Left lung (tissue), 10 donors: ENCODE data around the gene NCR3LG1. TPM values are rescaled to one million over a fixed set of nuclear protein-coding genes. Genes with fewer than 3 reads are reported as not detected.

Experiments used
- ATAC-seq: fragments of 200-7000 bp; cut with Tn5 transposase; one replicate; pipeline ENCODE4 v1.9.1; 2020; ENCODE audit warnings: moderate library complexity
- DNase-seq, 4 donors: peaks; one replicate each; pipeline ENCODE4 v3.0.0-alpha.2; 2013 to 2020
- H3K27ac ChIP-seq, 2 donors: fragments of 200-600 bp; sonication (generic) in 1 of 2; one replicate each; pipeline versions ENCODE4 v1.5.0 to v1.8.0; 2020 to 2021
- H3K27me3 ChIP-seq, 2 donors: fragments of 200-600 bp; sonication (generic) in 1 of 2; one replicate each; pipeline versions ENCODE4 v1.5.0 to v1.8.0; 2020 to 2021
- H3K36me3 ChIP-seq, 2 donors: fragments of 200-600 bp; sonication (generic) in 1 of 2; one replicate each; pipeline versions ENCODE4 v1.5.0 to v1.8.0; 2020 to 2021
- H3K4me1 ChIP-seq, 2 donors: fragments of 200-600 bp; one replicate each; pipeline ENCODE4 v1.8.0; 2021
- H3K4me3 ChIP-seq, 2 donors: fragments of 200-600 bp; sonication (generic) in 1 of 2; one replicate each; pipeline versions ENCODE4 v1.5.0 to v1.8.0; 2020 to 2021; ENCODE audit warnings: mild to moderate bottlenecking in 1 of 2
- H3K9me3 ChIP-seq, 2 donors: fragments of 200-600 bp; sonication (generic) in 1 of 2; one replicate each; pipeline versions ENCODE4 v1.5.0 to v1.8.0; 2020 to 2021
- CTCF ChIP-seq, 2 donors: fragments of 200-600 bp; sonication (generic) in 1 of 2; IDR thresholded peaks; one replicate each; pipeline versions ENCODE4 v1.5.0 to v1.8.0; 2021; ENCODE audit warnings: antibody characterized with exemption in 2 of 2
- intact Hi-C, 2 donors: fragments of 100-400 bp; cut with DNase I; formaldehyde crosslinking; loops; one replicate each; pipeline versions ENCODE4 v1.11.2 to v1.14.2; 2022
- polyA plus RNA-seq, 6 donors: library from polyadenylated mRNA; unstranded; fragments of 120-200 nt; gene quantifications; one replicate each; pipeline ENCODE4 v1.2.1, GENCODE V29; 2013; ENCODE audit not compliant: insufficient read length in 6 of 6
- total RNA-seq, 2 donors: library from RNA; stranded (reverse); fragmentation: NEBNext Ultra II Directional; extraction: Animal tissue kit (Norgen Biotek cat#: 25700); gene quantifications; one replicate each; pipeline ENCODE4 v1.2.1, GENCODE V29; 2021
- donor health status: DM: no; HTN: yes; CAD: no.
- donor health status: DM: no; HTN: no; CAD: no.

Gene NCR3LG1
- total and polyA plus RNA-seq, 8 donors, result 0.63 to 9.8 (median 0.85) TPM

- peaks cover 11 to 14% of the 10 kb centered on the region in 2 donors for H3K4me1 ChIP-seq
These were observed 49.7 kb downstream of the NCR3LG1 start for GRCh38 chr11:17401316-17401715.

DNA sequence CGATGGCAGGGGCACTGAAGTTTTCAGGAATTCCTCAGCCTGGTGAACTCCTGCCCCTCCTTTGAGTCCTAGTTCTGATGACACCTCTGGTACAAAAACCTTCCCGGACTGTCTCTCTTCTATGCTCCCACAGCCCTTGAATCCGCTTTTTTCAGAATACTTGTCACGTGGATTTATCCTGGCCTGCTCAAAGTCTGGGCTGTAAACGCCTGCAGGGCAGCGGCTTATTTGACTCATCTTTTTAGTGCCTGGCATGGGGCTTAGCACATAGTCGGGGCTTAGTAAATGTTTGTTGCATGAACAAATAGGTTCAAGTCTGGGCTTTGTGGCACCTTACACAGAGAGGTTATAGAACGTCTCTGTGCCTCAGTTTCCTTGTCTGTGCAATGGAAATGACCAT, 50.2 kb downstream of the NCR3LG1 start:
- intact Hi-C loops, result no loop called here
- DNase-seq, result no peak
- Histone ChIP-seq H3K9me3 (no peaks in the 10 kb centered on the region), H3K4me3 (no peak overlapping the region), H3K27ac (no peak overlapping the region), H3K4me1 (peaks cover 16 to 17% of the 10 kb centered on the region in 2 donors), H3K27me3 (no peaks in the 10 kb centered on the region), H3K36me3 (no peaks in the 10 kb centered on the region)
- no peak for ATAC-seq
- TF ChIP-seq CTCF (IDR thresholded peaks at IDR 0.05), result no peak

More at GRCh38 chr11:17401316-17401715, 49.7 kb downstream of the NCR3LG1 start:
- no peaks in the 10 kb centered on the region for H3K9me3 ChIP-seq
- H3K27ac ChIP-seq, result no peak overlapping the region
- no peak overlapping the region for H3K4me3 ChIP-seq
- no peaks in the 10 kb centered on the region for H3K36me3 ChIP-seq
- TF ChIP-seq CTCF (IDR thresholded peaks at IDR 0.05), result no peak
- intact Hi-C loops, result no loop called here
- no peak for DNase-seq
- no peak for ATAC-seq
- H3K27me3 ChIP-seq, result no peaks in the 10 kb centered on the region

DNA sequence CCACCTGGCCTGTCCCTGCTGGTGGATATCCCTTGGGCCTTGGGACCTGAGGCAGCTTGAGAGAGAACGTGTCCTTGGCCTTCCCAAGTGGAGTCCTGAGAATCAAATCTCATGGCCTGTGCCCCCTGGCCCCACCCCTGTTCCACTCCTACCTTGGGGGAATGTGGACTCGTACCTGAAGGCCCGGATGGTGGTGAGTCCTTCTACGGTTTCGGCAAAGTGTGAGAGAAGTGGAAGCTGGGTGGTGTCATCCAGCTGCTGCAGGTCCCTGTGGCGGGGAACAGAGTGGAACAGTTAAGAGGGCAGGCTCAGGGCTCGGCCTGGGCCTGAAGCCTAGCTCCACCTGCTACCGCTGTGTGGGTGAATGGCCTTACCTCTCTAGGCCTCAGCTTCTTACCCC, 50.9 kb downstream of the NCR3LG1 start:
- H3K4me1 ChIP-seq, result peaks cover 16 to 18% of the 10 kb centered on the region in 2 donors
- H3K27ac ChIP-seq, result no peak overlapping the region
- intact Hi-C loops, result no loop called here
- H3K27me3 ChIP-seq, result no peaks in the 10 kb centered on the region
- no peaks in the 10 kb centered on the region for H3K36me3 ChIP-seq
- H3K9me3 ChIP-seq, result no peaks in the 10 kb centered on the region
- DNase-seq, result no peak
- TF ChIP-seq CTCF (IDR thresholded peaks at IDR 0.05), result no peak
- H3K4me3 ChIP-seq, result no peak overlapping the region
- ATAC-seq, result no peak

- DNase-seq (no peak), ATAC-seq (no peak)
- H3K36me3 ChIP-seq, result no peaks in the 10 kb centered on the region
- no peaks in the 10 kb centered on the region for H3K9me3 ChIP-seq
- intact Hi-C loops, result no loop called here
- no peak for TF ChIP-seq CTCF (IDR thresholded peaks at IDR 0.05)
- H3K4me3 ChIP-seq, result no peak overlapping the region
- no peak overlapping the region for H3K27ac ChIP-seq
- peaks cover 16 to 18% of the 10 kb centered on the region in 2 donors for H3K4me1 ChIP-seq
- H3K27me3 ChIP-seq, result no peaks in the 10 kb centered on the region
These were observed 52.6 kb downstream of the NCR3LG1 start for GRCh38 chr11:17403980-17404759.

DNA sequence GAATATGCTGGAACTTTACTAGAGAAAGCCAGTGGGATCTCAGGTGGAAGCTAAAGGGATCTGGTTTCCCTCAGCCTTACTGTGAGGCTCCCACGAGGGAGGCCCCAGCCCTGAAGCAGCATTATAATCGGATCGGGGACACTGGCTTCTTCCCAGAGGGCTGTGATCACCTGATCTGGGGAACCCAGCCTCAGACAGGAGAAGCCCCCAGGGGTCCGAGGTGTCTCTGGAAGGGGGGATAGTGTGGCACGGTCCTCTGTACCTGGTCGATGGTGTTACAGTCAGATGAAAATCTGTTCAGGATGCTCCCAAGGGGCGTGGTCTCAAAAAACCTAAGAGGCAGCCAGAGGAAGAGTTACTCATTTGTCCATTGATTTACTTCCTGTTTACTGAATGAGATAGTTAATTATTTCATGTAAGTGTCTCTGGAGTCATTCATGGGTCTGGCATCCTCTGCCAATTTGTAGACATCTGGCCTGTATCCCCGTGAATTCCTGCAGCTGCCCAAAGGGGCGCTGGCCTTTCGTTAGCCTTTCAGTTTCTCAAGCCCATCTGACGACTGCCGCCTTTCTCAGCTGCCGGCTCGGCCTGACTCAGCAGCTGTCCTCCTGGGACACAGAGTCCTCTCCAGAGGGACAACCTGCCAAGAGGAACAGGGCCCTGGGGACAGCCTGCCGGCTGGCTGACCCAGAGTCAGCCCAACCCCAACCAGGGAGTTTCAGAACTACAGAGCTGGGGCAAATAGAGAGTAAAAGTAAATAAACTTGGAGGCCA, 53.8 kb downstream of the NCR3LG1 start:
- TF ChIP-seq CTCF (IDR thresholded peaks at IDR 0.05), result peak in 1 of 2 donors; percentile 32
- no peak overlapping the region for H3K4me3 ChIP-seq
- peak overlapping the region; percentile 67 to 72 for H3K27ac ChIP-seq
- ATAC-seq (peak; percentile 90), DNase-seq (peak in 3 of 4 donors; percentile 29 to 75 (median 30))
- H3K4me1 ChIP-seq, result peaks cover 16 to 18% of the 10 kb centered on the region in 2 donors
- intact Hi-C loops, result no loop called here
- no peaks in the 10 kb centered on the region for H3K36me3 ChIP-seq
- no peaks in the 10 kb centered on the region for H3K9me3 ChIP-seq
- H3K27me3 ChIP-seq, result no peaks in the 10 kb centered on the region
